Effector memory CD4-positive, alpha-beta T cell (primary cell): ENCODE measurements around the gene QSER1.
"Not testable (repeated sequence)": the region's sequence is repeated elsewhere in the genome, so short reads cannot be mapped to it uniquely, and the experiment has no call there.

ENCODE experiments used
- DNase-seq, 3 donors: peaks; one replicate each; pipeline ENCODE4 v3.0.0-alpha.2; 2020
- H3K27ac ChIP-seq: 2 replicates; pipeline ENCODE4 v1.7.0; 2013; ENCODE audit warnings: mild to moderate bottlenecking, low read length, moderate library complexity; ENCODE audit not compliant: insufficient read depth, poor library complexity, severe bottlenecking
- H3K27me3 ChIP-seq: replicated peaks from 2 replicates; pipeline ENCODE4 v1.7.0; 2013; ENCODE audit warnings: mild to moderate bottlenecking, low read length; ENCODE audit not compliant: insufficient read depth, control insufficient read depth, poor library complexity, severe bottlenecking
- H3K36me3 ChIP-seq: 2 replicates; pipeline ENCODE4 v1.7.0; 2013; ENCODE audit warnings: mild to moderate bottlenecking, low read length, moderate library complexity; ENCODE audit not compliant: control insufficient read depth, insufficient read depth
- H3K4me1 ChIP-seq: 2 replicates; pipeline ENCODE4 v1.7.0; 2013; ENCODE audit warnings: low read length, mild to moderate bottlenecking; ENCODE audit not compliant: control insufficient read depth, insufficient read depth, poor library complexity, severe bottlenecking
- H3K4me3 ChIP-seq: 2 replicates; pipeline ENCODE4 v1.7.0; 2013; ENCODE audit warnings: low read length, low read depth, mild to moderate bottlenecking; ENCODE audit not compliant: insufficient read depth, poor library complexity, severe bottlenecking
- H3K9me3 ChIP-seq: 2 replicates; pipeline ENCODE4 v1.7.0; 2013; ENCODE audit warnings: mild to moderate bottlenecking, low read length, moderate library complexity; ENCODE audit not compliant: control insufficient read depth

QSER1 gene

DNA sequence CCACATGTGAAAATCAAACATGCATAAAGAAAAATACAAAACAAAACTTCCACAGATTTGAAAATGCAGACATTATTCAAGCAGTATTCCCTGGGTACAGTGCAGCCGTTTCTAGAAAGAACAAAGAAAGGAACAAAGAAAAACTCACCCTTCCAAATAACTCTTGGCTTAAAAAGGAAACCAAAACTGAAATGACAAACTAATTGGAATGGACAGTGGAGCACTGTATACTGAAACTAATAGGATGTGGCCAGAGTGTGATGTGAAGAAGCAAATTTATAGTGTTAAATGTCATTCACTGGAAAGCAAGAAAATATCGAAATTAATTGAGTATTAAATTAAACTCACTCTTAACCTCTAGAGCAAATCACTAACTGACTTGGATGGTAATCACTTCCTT lies 55.4 kb downstream of the QSER1 start:
- DNase-seq, result no peak
- no peaks in the 10 kb centered on the region for H3K9me3 ChIP-seq
- no peak overlapping the region for H3K27ac ChIP-seq
- no peaks in the 10 kb centered on the region for H3K4me1 ChIP-seq
- no peaks in the 10 kb centered on the region for H3K36me3 ChIP-seq
- no peak overlapping the region for H3K4me3 ChIP-seq
- no peaks in the 10 kb centered on the region for H3K27me3 ChIP-seq

DNA sequence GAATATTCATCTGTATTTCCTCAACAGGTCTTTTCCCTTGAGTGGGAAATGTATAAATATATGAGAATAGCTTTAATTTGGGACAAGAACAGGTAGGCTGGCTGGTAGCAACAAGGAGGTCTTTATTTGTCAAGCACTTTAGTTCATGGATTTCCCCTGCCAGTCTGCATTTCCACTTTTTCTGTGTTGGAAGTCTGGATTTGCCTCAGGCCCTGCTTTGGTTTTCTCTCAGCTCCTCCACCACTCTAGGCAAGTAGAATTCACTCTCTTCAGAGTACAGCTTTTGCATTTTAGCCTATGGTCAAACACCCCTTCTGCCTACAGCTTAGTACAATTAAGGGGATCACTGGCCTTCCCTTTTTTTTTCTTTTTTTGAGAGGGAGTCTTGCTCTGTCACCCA lies 57.1 kb downstream of the QSER1 start:
- no peaks in the 10 kb centered on the region for H3K36me3 ChIP-seq
- H3K4me3 ChIP-seq, result no peak overlapping the region
- H3K27ac ChIP-seq, result no peak overlapping the region

DNA sequence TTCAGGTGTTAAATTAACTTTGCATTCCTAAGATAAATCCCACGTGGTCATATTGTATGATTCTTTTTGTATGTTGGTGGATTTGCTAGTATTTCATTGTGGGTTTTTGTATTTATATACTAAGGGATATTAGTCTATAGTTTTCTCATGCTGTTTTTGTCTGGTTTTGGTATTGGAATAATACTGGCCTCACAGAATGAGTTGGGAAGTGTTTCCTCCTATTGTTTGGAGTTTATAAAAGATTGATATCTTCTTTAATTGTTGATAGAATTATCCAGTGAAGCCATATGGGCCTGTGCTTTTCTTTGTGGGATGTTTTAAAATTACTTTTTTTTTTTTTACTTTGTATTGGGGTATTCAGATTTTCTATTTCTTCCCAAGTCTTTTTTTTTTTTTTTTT lies 59.8 kb downstream of the QSER1 start:
- H3K36me3 ChIP-seq, result no peaks in the 10 kb centered on the region
- no peaks in the 10 kb centered on the region for H3K9me3 ChIP-seq
- DNase-seq, result no peak
- H3K27ac ChIP-seq, result no peak overlapping the region
- no peaks in the 10 kb centered on the region for H3K27me3 ChIP-seq
- no peaks in the 10 kb centered on the region for H3K4me1 ChIP-seq
- no peak overlapping the region for H3K4me3 ChIP-seq

More for the DNA sequence above, 57.1 kb downstream of the QSER1 start:
- no peaks in the 10 kb centered on the region for H3K9me3 ChIP-seq
- no peaks in the 10 kb centered on the region for H3K4me1 ChIP-seq
- H3K27me3 ChIP-seq, result no peaks in the 10 kb centered on the region
- no peak for DNase-seq

DNA sequence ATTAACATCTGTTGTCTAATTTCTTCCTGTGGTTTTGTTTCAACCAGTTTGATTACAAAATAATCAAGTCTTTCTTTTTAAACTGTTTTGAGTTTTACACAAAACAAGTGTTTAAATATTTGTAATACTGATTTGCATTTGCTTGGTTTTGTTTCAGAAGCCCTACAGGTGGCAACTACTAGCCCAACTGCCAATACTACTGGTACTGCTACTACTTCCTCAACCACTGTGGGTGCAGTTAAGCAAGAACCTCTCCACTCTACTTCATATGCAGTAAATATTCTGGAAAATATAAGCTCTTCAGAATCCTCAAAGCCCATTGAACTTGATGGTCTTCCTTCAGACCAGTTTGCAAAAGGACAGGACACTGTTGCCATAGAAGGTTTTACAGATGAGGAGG lies 61.1 kb downstream of the QSER1 start:
- no peaks in the 10 kb centered on the region for H3K27me3 ChIP-seq
- no peak for DNase-seq

DNA sequence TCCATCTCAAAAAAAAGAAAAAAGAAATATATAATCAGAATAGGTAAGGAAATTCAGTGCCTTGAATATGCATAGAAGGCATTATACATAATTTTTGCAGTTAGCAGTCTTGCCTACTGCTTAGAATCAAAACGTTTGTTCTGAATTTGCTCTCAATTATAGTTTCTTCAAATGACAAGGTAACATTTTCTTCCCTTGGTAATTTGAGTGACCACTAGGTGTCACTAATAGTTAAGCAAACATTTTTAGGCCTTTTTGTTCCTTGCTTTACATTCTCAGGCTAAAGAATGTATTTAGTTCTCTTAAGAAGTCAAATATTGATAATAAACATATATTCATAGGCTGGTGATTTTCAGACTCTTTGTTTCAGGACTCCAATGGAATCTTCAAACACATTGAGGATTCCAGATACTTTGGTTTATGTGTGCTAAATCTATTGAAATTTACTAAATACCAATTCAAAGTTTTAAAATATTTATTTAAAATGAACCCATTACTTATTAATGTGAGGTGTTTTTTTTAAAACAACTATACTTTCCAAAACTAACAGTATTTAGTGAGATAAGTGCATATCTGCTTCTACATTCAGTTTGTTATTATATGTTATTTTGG lies 68.0 kb downstream of the QSER1 start:
- DNase-seq, result no peak
- peaks cover 14% of the 10 kb centered on the region for H3K36me3 ChIP-seq
- H3K27ac ChIP-seq, result no peak overlapping the region
- H3K4me3 ChIP-seq, result no peak overlapping the region
- no peaks in the 10 kb centered on the region for H3K27me3 ChIP-seq
- H3K9me3 ChIP-seq, result no peaks in the 10 kb centered on the region
- H3K4me1 ChIP-seq, result no peaks in the 10 kb centered on the region

More for the DNA sequence above, 61.1 kb downstream of the QSER1 start:
- Histone ChIP-seq H3K9me3 (no peaks in the 10 kb centered on the region), H3K27ac (no peak overlapping the region), H3K36me3 (peaks cover 4% of the 10 kb centered on the region), H3K4me1 (no peaks in the 10 kb centered on the region), H3K4me3 (no peak overlapping the region)

DNA sequence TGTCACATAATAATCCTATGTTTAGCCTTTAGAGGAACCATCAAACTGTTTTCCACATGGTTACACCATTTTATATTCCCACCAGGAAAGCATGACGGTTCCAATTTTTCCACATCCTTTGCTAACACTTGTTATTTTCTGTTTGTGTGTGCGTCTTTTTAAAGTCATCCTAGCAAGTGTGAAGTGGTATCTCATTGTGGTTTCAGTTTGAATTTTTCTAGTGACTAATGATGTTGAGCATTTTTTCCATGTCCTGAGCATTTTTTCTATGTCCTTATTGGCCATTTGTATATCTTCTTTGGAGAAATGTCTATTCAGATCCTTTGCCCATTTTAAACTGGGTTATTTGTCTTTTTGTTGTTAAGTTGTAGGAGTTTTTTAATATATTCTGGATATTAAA lies 69.4 kb downstream of the QSER1 start:
- H3K27me3 ChIP-seq, result no peaks in the 10 kb centered on the region
- DNase-seq, result no peak
- H3K27ac ChIP-seq, result no peak overlapping the region
- no peak overlapping the region for H3K4me3 ChIP-seq
- no peaks in the 10 kb centered on the region for H3K4me1 ChIP-seq
- no peaks in the 10 kb centered on the region for H3K9me3 ChIP-seq
- peaks cover 14% of the 10 kb centered on the region for H3K36me3 ChIP-seq

DNA sequence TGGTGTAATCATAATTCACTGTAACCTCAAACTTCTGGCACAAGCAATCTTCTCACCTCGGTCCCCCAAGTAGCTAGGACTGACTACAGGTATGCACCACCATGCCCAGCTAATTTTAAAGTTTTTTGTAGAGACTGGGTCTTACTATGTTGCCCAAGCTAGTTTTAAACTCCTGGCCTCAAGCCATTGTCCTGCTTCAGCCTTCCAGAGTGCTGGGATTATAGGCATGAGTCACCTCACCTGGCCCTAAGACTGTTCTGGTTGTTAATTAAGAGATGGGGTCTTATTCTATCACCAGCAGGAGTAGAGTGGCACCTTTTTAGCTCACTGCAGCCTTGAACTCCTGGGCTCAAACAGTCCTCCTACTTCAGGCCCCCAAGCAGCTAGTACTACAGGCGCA lies 71.1 kb downstream of the QSER1 start:
- Histone ChIP-seq H3K27me3 (no peaks in the 10 kb centered on the region), H3K4me1 (no peaks in the 10 kb centered on the region), H3K9me3 (no peaks in the 10 kb centered on the region), H3K27ac (no peak overlapping the region), H3K4me3 (no peak overlapping the region), H3K36me3 (peaks cover 10% of the 10 kb centered on the region)
- no peak for DNase-seq

DNA sequence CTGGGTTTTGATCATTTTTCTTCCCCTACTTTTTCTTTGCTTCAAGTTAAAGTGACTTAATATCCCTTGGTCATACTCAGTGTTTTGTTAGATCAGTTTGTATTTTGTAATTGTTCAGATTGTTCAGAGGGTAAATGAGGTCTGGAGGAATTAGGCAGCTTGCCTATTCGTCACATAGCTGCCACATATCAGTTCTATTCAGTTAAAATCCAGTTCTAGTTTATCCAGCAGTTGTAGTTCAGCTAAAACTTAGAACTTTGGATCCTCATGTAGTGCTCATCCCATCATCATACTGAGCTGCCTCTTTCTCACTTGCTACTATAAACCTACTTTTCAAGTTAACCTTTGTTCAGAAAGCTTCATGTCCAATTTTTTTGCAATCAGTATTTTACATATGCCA lies 75.9 kb downstream of the QSER1 start:
- Histone ChIP-seq H3K9me3 (no peaks in the 10 kb centered on the region), H3K27ac (no peak overlapping the region), H3K27me3 (no peaks in the 10 kb centered on the region), H3K36me3 (no peaks in the 10 kb centered on the region), H3K4me3 (no peak overlapping the region), H3K4me1 (no peaks in the 10 kb centered on the region)
- DNase-seq, result no peak

DNA sequence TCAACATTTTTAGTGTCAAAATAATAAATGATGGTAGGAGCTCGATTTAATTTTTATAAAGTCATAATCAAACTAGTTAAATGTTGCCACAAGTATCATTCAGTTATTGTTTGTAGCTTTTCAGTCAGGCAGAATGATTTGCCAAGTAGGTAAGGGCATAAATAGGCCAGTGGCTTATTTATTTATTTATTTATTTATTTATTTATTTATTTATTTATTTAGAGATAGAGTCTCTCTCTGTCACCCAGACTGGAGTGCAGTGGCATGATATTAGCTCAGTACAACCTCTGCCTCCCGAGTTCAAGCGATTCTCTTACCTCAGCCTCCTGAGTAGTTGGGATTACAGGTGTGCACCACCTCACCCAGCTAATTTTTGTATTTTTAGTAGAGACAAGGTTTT lies 79.6 kb downstream of the QSER1 start:
- H3K27ac ChIP-seq, H3K4me1 ChIP-seq, H3K36me3 ChIP-seq, H3K9me3 ChIP-seq, DNase-seq, H3K27me3 ChIP-seq, H3K4me3 ChIP-seq: not testable (repeated sequence)

DNA sequence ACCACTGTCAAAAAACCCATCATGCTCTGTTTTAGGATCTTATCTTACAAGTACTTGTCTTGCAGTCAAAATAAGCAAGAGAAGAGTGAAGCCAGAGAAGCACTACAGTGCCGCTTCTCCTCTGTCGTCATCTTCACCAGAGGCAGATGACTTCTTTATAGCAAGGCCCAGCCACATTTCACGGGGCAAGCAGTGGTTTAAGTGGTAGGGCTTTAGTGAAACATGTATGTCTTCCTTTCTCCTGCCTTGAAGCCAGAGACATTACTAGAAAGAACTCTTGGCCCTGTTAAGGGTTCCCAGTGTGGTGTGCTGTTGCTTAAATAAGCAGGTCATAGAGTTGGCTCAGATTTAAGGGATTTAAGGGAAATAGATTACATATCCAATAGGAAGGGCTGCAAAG lies 80.2 kb downstream of the QSER1 start:
- Histone ChIP-seq H3K4me3 (no peak overlapping the region), H3K27me3 (no peaks in the 10 kb centered on the region), H3K9me3 (no peaks in the 10 kb centered on the region), H3K27ac (no peak overlapping the region), H3K36me3 (no peaks in the 10 kb centered on the region), H3K4me1 (no peaks in the 10 kb centered on the region)
- no peak for DNase-seq
